Skeletal muscle satellite cell (primary cell): Measurements from ENCODE around the gene AJM1.

Experiments used
- H3K27me3 ChIP-seq: 2 replicates; pipeline ENCODE4 v1.7.0; 2013; ENCODE audit warnings: low read length; ENCODE audit not compliant: control insufficient read depth, insufficient read depth
- H3K36me3 ChIP-seq: 2 replicates; pipeline ENCODE4 v1.7.0; 2013; ENCODE audit warnings: mild to moderate bottlenecking, control low read depth, low read length; ENCODE audit not compliant: insufficient read depth
- H3K4me1 ChIP-seq: 2 replicates; pipeline ENCODE4 v1.7.0; 2013; ENCODE audit warnings: low read length; ENCODE audit not compliant: control insufficient read depth, insufficient read depth
- H3K4me2 ChIP-seq: 2 replicates; pipeline ENCODE4 v1.7.0; 2013; ENCODE audit warnings: mild to moderate bottlenecking, low read length
- H3K4me3 ChIP-seq: 2 replicates; pipeline ENCODE4 v1.7.0; 2013; ENCODE audit warnings: low read length
- H3K9ac ChIP-seq: 2 replicates; pipeline ENCODE4 v1.7.0; 2013; ENCODE audit warnings: mild to moderate bottlenecking, low read depth, low read length, moderate library complexity
- H3K9me3 ChIP-seq: replicated peaks from 2 replicates; pipeline ENCODE4 v1.7.0; 2013; ENCODE audit warnings: mild to moderate bottlenecking, control low read depth, low read length

Gene AJM1

DNA sequence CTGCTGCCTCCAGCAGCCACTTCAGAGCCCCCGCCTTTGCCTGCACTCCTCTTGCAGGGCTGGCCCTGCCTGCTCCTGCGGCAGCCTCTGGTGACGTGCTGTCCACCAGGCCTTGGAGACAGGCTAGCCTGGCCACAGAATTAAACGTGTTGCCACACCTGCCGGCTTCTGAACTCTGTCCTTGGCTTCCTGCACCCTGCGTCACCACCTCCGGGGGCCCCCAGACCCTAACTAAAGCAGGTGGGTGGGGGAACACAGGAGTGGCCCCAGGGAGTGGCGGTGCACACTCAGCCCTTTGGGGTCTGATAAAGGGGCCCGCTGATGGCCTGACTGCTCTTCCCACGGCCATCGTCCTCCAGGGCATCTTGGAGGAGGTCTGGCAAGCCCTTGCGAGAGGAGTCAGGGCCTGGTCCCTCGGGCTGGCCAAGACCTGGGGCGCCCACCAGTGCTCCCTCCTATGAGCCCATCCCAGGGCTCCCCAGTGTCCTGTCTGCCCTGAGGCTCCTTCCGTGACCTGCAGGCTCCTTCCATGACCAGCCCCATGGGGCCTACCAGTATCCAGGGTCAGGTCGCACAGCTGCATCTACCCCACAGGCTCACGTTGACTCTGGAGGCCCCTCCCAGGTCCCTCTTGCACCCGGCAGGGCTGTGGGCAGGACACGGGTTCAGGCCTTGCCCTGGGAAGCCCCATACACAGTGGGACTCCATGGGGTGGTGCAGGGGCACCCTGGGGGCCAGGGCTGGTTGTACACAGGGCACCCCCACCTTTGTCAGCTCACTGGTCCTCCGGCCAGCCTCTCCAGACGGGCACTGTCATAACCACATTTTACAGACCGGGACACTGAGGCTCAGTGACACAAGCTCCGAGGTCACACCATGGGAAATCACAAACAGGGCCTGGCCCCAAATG, 8.8 kb downstream of the AJM1 start:
- Histone ChIP-seq H3K4me1 (peaks cover 19% of the 10 kb centered on the region), H3K4me2 (peak overlapping the region; percentile 100), H3K36me3 (peaks cover 9% of the 10 kb centered on the region), H3K4me3 (no peak overlapping the region), H3K9me3 (no peaks in the 10 kb centered on the region), H3K27me3 (peaks cover 4% of the 10 kb centered on the region), H3K9ac (no peak overlapping the region)

- no peak within 1 kb of the TSS for H3K9ac ChIP-seq
- H3K9me3 ChIP-seq, result no peaks in the 10 kb centered on the region
- peaks cover 19% of the 10 kb centered on the region for H3K4me1 ChIP-seq
- no peak within 1 kb of the TSS for H3K4me2 ChIP-seq
- peaks cover 9% of the 10 kb centered on the region for H3K36me3 ChIP-seq
- H3K27me3 ChIP-seq, result no peaks in the 10 kb centered on the region
- H3K4me3 ChIP-seq, result no peak within 1 kb of the TSS
Measured at GRCh38 chr9:136851941-136852663, 9.8 kb downstream of the AJM1 start, which contains the start of gene MAMDC4. Gene MAMDC4, plus strand, starts transcription at chr9:136852346. Its CDS starts 71 bp downstream, at chr9:136852417.

DNA sequence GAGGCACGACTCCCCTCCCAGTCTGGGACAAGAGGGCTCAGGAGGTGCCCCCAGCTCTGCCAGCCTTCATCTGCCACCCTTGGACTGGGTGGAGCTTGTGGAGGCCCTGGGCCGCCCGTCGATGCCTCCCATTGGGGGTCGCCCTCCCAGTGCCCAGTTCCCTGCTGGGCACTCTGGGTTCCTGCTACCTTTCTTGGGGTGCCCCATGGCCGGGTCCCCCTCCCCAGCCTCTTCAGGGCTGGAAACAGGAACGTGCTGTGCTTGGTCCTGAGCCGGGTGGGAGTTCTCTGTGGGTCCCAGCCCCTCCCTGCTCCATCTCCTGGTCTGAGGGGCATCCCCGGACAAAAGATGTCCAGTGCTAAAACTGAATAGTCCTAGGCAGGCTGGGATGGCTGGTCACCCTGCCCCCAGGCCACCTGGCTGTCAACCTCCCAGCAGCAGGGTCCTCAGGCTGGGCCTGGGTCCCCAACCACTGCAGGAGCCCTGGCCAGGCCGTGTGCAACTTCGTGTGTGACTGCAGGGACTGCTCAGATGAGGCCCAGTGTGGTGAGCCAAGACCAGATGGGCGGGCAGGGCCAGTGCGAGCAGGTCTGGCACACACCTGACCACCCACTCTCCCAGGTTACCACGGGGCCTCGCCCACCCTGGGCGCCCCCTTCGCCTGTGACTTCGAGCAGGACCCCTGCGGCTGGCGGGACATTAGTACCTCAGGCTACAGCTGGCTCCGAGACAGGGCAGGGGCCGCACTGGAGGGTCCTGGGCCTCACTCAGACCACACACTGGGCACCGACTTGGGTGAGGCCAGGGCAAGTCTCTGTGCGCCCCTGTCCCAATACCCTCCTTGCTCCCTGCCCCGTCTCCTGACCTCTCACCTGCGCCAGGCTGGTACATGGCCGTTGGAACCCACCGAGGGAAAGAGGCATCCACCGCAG, 10.7 kb downstream of the AJM1 start:
- Histone ChIP-seq H3K4me3 (no peak overlapping the region), H3K36me3 (peaks cover 9% of the 10 kb centered on the region), H3K4me2 (no peak overlapping the region), H3K9me3 (no peaks in the 10 kb centered on the region), H3K9ac (no peak overlapping the region), H3K4me1 (peaks cover 15% of the 10 kb centered on the region), H3K27me3 (no peaks in the 10 kb centered on the region)

GRCh38 chr9:136853596-136854112, 11.4 kb downstream of the AJM1 start:
- Histone ChIP-seq H3K4me1 (peaks cover 13% of the 10 kb centered on the region), H3K9ac (no peak overlapping the region), H3K4me3 (no peak overlapping the region), H3K9me3 (no peaks in the 10 kb centered on the region), H3K36me3 (peaks cover 9% of the 10 kb centered on the region), H3K4me2 (no peak overlapping the region), H3K27me3 (no peaks in the 10 kb centered on the region)

DNA sequence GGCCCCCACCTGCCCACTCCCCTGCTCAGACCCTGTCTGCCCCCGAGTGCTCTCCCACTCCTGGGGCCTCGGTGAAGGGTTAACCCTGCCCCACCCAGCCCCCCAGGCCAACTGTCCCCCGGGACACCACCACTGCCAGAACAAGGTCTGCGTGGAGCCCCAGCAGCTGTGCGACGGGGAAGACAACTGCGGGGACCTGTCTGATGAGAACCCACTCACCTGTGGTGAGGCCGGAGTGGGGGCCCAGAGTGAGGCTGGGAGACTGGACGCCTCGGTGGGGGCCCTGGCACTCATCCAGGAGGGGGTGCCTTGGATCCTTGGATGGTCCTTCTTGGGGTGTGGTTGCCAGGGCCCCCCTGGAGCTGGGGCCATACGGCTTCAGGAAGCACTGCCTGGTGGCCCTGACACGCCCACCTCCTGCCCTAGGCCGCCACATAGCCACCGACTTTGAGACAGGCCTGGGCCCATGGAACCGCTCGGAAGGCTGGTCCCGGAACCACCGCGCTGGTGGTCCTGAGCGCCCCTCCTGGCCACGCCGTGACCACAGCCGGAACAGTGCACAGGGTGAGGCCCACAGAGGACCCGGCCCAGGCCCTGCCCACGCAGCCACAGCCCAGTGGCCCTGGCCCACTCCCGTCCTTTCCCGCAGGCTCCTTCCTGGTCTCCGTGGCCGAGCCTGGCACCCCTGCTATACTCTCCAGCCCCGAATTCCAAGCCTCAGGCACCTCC, 12.0 kb downstream of the AJM1 start:
- Histone ChIP-seq H3K4me1 (peaks cover 19% of the 10 kb centered on the region), H3K9ac (no peak overlapping the region), H3K4me2 (no peak overlapping the region), H3K36me3 (peaks cover 9% of the 10 kb centered on the region), H3K27me3 (no peaks in the 10 kb centered on the region), H3K9me3 (no peaks in the 10 kb centered on the region), H3K4me3 (no peak overlapping the region)

GRCh38 chr9:136854842-136855460, 12.7 kb downstream of the AJM1 start:
- no peaks in the 10 kb centered on the region for H3K27me3 ChIP-seq
- H3K9ac ChIP-seq, result no peak overlapping the region
- peaks cover 21% of the 10 kb centered on the region for H3K4me1 ChIP-seq
- peaks cover 9% of the 10 kb centered on the region for H3K36me3 ChIP-seq
- H3K4me2 ChIP-seq, result no peak overlapping the region
- H3K4me3 ChIP-seq, result no peak overlapping the region
- no peaks in the 10 kb centered on the region for H3K9me3 ChIP-seq

DNA sequence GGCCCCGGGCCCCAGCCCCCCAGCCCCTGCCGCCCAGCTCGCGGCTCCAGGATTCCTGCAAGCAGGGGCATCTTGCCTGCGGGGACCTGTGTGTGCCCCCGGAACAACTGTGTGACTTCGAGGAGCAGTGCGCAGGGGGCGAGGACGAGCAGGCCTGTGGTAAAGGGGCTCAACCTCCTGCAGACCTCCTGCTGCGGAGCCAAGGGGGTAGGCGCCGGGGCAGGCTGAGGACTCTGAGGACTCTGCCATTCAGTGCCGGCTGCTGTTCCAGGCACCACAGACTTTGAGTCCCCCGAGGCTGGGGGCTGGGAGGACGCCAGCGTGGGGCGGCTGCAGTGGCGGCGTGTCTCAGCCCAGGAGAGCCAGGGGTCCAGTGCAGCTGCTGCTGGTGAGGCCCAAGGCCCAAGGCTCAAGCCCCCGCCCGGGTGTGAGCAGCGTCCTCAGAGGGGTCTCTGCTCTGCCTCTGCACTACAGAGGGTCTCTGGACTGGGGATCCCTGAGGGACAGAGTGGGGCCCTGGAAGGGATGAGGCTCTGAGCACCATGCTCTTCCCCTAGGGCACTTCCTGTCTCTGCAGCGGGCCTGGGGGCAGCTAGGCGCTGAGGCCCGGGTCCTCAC, 13.3 kb downstream of the AJM1 start:
- H3K9me3 ChIP-seq, result no peaks in the 10 kb centered on the region
- H3K4me3 ChIP-seq, result no peak overlapping the region
- H3K27me3 ChIP-seq, result no peaks in the 10 kb centered on the region
- peaks cover 15% of the 10 kb centered on the region for H3K4me1 ChIP-seq
- H3K36me3 ChIP-seq, result peaks cover 4% of the 10 kb centered on the region
- H3K9ac ChIP-seq, result no peak overlapping the region
- no peak overlapping the region for H3K4me2 ChIP-seq

- Histone ChIP-seq H3K4me1 (peaks cover 12% of the 10 kb centered on the region), H3K9ac (no peak overlapping the region), H3K27me3 (no peaks in the 10 kb centered on the region), H3K9me3 (no peaks in the 10 kb centered on the region), H3K36me3 (peaks cover 7% of the 10 kb centered on the region), H3K4me3 (no peak overlapping the region), H3K4me2 (no peak overlapping the region)
Measured at GRCh38 chr9:136856079-136856476, 13.8 kb downstream of the AJM1 start.

DNA sequence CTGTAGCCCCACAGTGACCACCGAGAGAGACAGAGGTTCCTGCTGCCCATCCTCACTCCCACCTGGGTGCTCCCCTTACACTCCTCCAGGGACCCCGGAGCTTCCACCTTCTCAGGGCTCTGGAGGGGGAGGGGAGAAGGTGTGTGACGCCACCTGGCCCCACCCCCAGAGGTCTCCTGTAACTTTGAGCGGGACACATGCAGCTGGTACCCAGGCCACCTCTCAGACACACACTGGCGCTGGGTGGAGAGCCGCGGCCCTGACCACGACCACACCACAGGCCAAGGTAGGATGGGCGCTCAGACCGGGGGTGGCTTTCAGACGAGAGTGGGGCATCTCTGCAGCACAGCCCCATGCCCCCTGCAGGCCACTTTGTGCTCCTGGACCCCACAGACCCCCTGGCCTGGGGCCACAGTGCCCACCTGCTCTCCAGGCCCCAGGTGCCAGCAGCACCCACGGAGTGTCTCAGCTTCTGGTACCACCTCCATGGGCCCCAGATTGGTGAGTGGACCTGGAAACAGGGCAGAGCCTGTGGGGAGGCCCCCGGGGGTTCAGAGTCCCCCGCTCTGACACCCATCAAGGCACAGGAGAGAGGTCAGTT, 14.4 kb downstream of the AJM1 start:
- Histone ChIP-seq H3K27me3 (no peaks in the 10 kb centered on the region), H3K36me3 (peaks cover 11% of the 10 kb centered on the region), H3K4me1 (peaks cover 12% of the 10 kb centered on the region), H3K4me3 (no peak overlapping the region), H3K9me3 (no peaks in the 10 kb centered on the region), H3K9ac (no peak overlapping the region), H3K4me2 (no peak overlapping the region)
